ENCODE results near the gene CPA4.

DNA sequence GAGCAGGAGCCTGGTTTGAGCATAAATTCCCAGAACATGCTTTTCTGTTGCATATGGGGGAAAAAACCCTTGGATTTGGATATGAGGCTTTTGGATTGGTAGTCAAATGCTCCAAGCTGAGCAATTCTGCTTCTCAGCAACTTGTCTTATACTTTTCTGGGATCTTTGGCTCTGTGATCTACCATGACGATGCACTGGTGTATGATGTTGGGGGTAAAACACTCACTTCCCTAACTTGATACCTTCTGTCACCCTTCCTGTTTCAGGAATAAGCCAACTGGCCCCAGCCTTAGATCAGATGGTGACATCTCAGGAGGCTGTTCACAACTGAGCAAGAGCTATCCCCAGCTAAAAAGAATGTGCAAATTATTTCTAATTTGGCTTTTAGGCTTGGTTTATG, 13.1 kb upstream of the CPA4 start:
- TF ChIP-seq, protein P1, sequence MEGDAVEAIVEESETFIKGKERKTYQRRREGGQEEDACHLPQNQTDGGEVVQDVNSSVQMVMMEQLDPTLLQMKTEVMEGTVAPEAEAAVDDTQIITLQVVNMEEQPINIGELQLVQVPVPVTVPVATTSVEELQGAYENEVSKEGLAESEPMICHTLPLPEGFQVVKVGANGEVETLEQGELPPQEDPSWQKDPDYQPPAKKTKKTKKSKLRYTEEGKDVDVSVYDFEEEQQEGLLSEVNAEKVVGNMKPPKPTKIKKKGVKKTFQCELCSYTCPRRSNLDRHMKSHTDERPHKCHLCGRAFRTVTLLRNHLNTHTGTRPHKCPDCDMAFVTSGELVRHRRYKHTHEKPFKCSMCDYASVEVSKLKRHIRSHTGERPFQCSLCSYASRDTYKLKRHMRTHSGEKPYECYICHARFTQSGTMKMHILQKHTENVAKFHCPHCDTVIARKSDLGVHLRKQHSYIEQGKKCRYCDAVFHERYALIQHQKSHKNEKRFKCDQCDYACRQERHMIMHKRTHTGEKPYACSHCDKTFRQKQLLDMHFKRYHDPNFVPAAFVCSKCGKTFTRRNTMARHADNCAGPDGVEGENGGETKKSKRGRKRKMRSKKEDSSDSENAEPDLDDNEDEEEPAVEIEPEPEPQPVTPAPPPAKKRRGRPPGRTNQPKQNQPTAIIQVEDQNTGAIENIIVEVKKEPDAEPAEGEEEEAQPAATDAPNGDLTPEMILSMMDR (IDR thresholded peaks at IDR 0.05; ENCODE audit: low read length) = no peak
- TF ChIP-seq EZH2 (optimal IDR thresholded peaks at IDR 0.05; ENCODE audit: low read depth, low read length) = no peak

Data from MM.1S (cell line).